ENCODE results near the gene ZFYVE28. TPM values are rescaled to one million over a fixed set of nuclear protein-coding genes. Genes with fewer than 3 reads are reported as not detected.

Gene ZFYVE28
- total RNA-seq, 1 donor from 2014 or later: 5.6 TPM

DNA sequence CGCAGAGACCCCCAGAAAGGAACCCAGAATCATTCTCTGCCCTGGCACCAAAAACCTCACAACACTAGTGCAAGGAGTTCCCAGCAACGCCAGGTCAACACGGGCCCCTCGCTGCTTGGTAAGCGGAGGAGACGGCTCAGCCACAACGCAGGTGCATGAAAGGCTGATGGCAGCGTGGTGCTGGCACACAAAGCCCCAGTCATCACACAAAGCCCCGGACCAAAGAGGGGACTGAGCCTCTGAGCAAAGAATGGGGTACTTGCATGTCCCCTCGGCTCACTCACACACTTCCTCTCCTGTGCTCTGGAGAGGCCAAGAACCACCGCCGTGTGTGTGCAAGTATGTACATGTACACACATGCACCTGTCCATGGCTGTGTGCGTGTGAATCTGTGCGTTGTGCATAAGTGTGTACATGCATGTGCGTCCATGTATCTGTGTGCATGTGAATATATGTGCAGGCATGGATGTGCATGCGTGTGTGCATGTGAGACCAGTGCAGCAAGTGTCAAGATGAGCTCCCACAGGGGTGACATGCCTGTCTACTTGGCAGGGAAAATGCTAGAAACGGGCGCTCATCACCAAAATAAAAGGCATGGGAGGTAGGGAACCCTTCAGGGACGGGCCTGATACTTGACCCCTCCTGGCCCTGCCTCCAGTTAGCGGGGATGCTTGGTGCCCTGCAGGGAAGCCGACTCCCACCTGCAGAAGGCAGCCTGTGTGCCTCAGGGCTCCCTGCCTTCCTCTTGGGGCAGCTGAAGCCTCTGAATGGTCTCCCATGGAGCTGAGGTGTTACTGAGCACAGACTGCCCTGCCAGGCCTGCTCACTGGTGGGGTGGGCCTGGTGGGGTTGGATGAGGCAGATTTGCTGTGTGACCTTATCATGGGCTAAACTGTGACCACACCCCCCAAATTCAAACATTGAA, 60.4 kb downstream of the ZFYVE28 start:
- Histone ChIP-seq H3K4me3 (no peak overlapping the region), H3K27ac (replicated peaks) (no peak overlapping the region), H3K36me3 (no peaks in the 10 kb centered on the region), H3K9me3 (replicated peaks) (no peaks in the 10 kb centered on the region), H3K27me3 (ENCODE audit: low read depth) (no peaks in the 10 kb centered on the region), H3K4me1 (peaks cover 17% of the 10 kb centered on the region)
- no peak for DNase-seq
- TF ChIP-seq, protein P1, sequence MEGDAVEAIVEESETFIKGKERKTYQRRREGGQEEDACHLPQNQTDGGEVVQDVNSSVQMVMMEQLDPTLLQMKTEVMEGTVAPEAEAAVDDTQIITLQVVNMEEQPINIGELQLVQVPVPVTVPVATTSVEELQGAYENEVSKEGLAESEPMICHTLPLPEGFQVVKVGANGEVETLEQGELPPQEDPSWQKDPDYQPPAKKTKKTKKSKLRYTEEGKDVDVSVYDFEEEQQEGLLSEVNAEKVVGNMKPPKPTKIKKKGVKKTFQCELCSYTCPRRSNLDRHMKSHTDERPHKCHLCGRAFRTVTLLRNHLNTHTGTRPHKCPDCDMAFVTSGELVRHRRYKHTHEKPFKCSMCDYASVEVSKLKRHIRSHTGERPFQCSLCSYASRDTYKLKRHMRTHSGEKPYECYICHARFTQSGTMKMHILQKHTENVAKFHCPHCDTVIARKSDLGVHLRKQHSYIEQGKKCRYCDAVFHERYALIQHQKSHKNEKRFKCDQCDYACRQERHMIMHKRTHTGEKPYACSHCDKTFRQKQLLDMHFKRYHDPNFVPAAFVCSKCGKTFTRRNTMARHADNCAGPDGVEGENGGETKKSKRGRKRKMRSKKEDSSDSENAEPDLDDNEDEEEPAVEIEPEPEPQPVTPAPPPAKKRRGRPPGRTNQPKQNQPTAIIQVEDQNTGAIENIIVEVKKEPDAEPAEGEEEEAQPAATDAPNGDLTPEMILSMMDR (IDR thresholded peaks at IDR 0.05; ENCODE audit: borderline replicate concordance): no peak
- intact Hi-C loops (cut with micrococcal nuclease): no loop called here

DNA sequence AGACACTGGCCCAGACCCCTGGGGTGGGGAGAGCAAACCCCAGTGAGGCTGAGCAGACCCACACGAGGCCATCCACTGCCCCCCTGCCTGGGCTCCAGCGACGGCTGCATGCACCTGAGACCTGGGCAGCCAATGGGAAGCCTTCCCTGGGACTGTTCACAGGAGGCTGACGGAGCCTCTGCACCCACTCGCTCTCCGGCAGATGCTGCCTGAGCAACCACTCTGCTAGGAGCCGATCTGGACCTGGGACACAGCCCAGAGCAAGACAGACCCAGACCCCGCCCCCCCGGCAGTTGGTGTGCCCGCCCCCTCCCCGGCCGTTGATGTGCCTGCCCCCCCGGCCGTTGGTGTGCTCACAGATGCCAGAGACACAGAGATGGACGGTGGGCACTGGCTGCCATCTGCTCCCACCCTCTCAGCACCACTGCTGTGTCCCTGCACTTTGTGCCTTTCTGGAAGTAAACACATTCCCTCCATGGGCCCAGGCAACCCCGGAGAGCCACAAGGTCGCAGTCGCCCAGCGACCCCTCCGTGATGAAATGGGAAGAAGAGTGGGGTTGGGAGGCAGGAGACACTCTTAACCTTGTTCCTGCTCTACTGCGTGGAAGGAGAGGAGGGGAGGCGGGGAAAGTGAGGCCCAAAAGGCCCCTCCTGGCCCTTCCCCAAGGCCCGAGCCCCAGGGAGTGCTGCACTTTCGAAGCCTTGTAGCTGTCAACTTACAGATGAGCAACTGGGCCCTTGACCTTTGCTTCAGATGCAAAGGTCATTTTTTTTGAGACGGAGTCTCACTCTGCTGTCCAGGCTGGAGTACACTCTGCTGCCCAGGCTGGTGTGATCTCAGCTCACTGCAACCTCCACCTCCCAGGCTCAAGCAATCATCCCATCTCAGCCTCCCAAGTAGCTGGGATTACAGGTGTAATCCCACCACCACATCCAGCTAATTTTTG, 62.0 kb downstream of the ZFYVE28 start:
- TF ChIP-seq, protein P1 (IDR thresholded peaks at IDR 0.05; ENCODE audit: borderline replicate concordance): no peak
- no peaks in the 10 kb centered on the region for H3K27me3 ChIP-seq (ENCODE audit: low read depth)
- H3K27ac ChIP-seq (replicated peaks): no peak overlapping the region
- H3K4me3 ChIP-seq: no peak overlapping the region
- no peaks in the 10 kb centered on the region for H3K9me3 ChIP-seq (replicated peaks)
- H3K4me1 ChIP-seq: peaks cover 16% of the 10 kb centered on the region
- H3K36me3 ChIP-seq: no peaks in the 10 kb centered on the region
- DNase-seq: no peak
- intact Hi-C loops (cut with micrococcal nuclease): no loop called here

DNA sequence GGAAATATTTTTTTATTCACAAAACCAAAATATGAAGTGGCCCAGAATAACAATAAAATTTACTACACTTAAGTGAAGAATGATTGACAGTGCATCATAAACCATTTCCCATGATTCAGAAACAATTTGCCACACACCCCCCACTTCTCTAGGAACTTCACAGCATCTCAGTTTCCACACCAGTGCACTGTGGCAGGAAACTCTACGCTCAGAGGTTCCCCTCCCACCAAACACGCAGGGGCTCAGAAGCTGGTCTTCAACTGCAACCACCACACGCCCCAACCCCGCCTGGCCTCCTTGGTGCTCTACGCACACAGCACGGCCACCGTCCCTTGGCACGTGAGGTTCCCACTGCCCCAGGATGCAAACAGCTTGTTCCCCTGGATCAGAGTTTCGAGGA, 63.7 kb downstream of the ZFYVE28 start:
- Histone ChIP-seq H3K9me3 (replicated peaks) (no peaks in the 10 kb centered on the region), H3K4me3 (no peak overlapping the region), H3K27me3 (ENCODE audit: low read depth) (no peaks in the 10 kb centered on the region), H3K36me3 (no peaks in the 10 kb centered on the region), H3K27ac (replicated peaks) (no peak overlapping the region), H3K4me1 (peaks cover 16% of the 10 kb centered on the region)
- TF ChIP-seq, protein P1 (IDR thresholded peaks at IDR 0.05; ENCODE audit: borderline replicate concordance): no peak
- no peak for DNase-seq
- intact Hi-C loops (cut with micrococcal nuclease): no loop called here

DNA sequence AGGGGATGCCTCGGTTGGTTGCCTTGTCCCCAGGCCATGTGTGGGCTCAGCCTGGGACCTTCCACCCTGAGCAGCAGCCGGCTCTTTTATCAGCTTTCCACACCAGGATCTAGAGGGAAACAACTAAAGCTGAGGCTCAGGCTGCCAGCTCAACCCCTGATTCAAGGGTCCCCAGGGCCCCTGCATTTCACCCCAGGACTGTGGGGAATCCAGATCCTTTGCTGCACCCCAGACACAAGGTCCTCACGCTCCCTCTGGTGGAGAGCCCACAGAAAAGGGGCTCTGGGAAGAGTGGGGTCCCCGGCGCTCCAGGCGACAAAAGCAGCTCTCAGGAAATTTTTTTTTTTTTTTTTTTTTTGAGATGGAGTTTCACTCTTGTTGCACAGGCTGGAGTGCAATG, 64.3 kb downstream of the ZFYVE28 start:
- Histone ChIP-seq H3K9me3 (replicated peaks) (no peaks in the 10 kb centered on the region), H3K36me3 (no peaks in the 10 kb centered on the region), H3K4me3 (no peak overlapping the region), H3K27me3 (ENCODE audit: low read depth) (no peaks in the 10 kb centered on the region), H3K4me1 (peaks cover 16% of the 10 kb centered on the region), H3K27ac (replicated peaks) (no peak overlapping the region)
- DNase-seq: no peak
- TF ChIP-seq, protein P1 (IDR thresholded peaks at IDR 0.05; ENCODE audit: borderline replicate concordance): peak; percentile 33
- intact Hi-C loops (cut with micrococcal nuclease): no loop called here
